Activated T-cell treated with anti-CD3 and anti-CD28 coated beads for 48 hours (primary cell): ENCODE results near the gene BAD.

Experiments used
- DNase-seq: peaks from one replicate; pipeline ENCODE4 v3.0.0-alpha.2; 2020; ENCODE audit warnings: low read depth

BAD gene

GRCh38 chr11:64243236-64243854 lies 41.1 kb downstream of the BAD start:
- DNase-seq, result no peak

- no peak for DNase-seq
Measured at GRCh38 chr11:64241491-64242374, 42.7 kb downstream of the BAD start.

- DNase-seq, result peak; percentile 100
Measured at GRCh38 chr11:64241241-64241490, 43.3 kb downstream of the BAD start.

- DNase-seq, result peak; percentile 99
Measured at GRCh38 chr11:64240435-64241240, 43.8 kb downstream of the BAD start, which contains the start of gene FKBP2. TSS of gene FKBP2 (plus strand) at chr11:64241095. CDS start at chr11:64242388, 1,293 bp downstream.

DNA sequence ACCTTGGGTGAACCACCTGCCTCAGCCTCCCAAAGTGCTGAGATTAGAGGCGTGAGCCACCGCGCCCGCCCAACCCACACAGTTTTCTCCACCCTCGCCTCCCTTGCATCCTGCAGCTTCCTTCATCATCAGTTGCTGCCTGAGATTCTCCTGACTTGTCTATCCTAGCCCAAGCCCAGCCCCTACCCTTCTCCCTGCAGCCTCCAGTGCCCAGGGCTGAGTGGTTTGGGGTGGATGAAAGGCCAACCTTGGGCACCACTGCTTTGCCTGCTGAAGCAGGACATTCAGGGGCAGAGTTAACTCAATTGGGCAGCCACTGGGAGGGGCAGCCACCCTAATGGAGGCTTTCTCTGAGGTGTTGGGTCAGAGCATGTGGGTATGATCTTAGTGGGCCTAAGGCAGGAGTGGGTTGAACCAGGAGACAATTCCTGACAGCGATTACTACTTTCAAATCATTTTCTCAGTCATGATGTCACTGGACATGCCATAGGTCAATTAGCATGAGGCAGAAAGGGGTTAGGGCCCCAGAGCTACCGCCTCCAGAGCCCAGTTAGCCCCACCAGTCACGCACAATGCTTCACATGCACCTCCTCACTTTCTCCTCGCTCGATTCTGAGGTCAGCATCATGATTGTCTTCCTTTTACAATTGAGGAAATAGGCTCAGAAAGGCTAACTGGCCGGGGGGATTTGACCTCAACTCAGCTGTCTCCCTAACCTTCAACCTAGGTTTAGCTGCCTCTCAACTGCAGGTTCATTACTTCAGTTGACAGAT lies 44.6 kb downstream of the BAD start:
- DNase-seq, result no peak

- no peak for DNase-seq
Measured at GRCh38 chr11:64238999-64239398, 45.5 kb downstream of the BAD start.

- DNase-seq, result no peak
Measured at GRCh38 chr11:64238076-64238475, 46.4 kb downstream of the BAD start.

DNA sequence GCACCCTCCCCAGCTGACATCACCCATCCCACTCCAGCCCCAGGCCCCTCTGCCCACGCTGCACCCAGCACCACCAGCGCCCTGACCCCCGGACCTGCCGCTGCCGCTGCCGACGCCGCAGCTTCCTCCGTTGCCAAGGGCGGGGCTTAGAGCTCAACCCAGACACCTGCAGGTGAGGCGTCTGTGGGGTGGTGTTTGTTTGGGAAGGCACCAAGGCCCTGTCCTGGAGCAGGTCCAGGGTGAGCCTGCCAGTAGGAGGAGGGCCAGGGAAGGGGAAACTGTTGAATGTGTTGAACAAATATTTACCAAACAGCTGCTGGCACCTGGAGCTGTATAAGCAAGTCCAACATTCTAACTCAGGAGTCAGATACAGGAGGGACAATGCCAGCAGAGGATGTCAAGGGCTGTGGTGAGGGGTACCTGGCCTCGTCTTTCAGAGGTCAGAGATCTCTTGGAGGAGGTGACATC lies 46.9 kb downstream of the BAD start:
- no peak for DNase-seq

DNA sequence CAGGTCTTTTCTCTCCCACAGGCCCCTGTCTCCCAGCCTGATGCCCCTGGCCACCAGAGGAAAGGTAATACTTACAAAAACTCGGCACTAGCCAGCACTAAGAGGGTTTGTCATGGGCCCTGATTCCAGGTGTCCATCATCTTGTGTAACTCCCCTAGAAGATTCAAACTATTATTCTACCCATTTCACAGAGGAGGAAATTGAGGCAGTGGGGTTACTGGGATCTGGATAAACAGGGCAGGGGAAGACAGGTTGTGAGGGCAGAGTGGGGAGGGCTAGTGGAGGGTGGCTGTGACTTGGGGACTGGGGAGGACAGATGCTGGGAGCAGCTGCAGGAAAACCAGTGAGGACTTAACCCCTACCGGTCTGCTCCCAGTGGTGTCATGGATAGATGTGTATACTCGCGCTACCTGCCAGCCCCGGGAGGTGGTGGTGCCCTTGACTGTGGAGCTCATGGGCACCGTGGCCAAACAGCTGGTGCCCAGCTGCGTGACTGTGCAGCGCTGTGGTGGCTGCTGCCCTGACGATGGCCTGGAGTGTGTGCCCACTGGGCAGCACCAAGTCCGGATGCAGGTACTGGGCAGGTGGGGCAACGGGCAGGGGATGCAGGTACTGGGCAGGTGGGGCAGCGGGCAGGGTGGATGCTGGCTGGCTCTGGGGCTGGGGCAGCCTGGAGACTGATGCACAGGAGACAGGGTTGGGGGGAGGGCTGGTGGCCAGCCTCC lies 48.9 kb downstream of the BAD start:
- no peak for DNase-seq

DNA sequence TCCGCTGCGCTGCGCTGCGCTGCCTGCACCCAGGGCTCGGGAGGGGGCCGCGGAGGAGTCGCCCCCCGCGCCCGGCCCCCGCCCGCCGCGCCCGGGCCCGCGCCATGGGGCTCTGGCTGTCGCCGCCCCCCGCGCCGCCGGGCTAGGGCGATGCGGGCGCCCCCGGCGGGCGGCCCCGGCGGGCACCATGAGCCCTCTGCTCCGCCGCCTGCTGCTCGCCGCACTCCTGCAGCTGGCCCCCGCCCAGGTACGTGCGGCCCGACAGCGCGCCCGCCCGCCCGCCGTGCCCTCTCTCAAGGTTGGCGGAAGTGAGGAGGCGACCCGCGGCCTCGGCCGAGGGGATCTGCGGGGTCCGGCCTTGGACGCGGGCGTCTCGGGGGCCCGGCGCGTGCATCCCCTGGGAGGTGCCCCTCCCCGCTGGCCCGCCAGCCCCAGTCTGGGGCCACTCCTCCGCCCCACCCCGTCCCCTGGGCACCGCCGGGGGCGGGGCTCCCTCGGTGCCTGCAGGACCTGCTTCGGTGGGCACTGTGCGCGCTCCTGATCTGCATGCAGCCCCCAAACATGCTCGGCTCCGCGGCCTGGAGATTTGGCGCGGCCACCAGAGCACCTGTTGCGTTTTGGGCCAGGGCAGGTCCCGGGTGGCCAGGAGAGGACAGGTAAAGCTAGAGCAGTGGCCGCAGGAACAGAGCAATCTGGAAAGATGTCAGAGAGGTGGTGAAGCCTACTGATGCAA lies 49.7 kb downstream of the BAD start:
- no peak for DNase-seq

GRCh38 chr11:64233913-64234586 lies 50.4 kb downstream of the BAD start, which contains the start of gene VEGFB:
TSS of gene VEGFB (plus strand) at chr11:64234584. CDS start at chr11:64234834, 250 bp downstream.
- DNase-seq, result peak; percentile 69

DNA sequence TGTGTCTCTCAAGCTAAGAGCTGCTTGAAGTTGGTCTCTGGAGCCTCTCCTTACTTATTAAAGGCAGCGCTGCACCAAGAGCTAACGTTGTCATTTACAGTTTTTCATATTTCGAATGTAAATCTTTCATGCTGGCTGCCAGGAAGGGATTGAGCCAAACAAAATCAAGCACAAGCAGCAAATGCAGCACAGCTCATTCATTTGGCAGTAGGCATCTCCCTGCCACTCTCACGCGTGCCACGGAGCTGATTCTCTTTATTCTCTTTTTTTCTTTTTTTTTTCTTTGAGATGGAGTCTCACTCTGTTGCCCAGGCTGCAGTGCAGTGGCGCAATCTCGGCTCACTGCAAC lies 51.5 kb downstream of the BAD start:
- DNase-seq, result no peak

- DNase-seq, result no peak
Measured at GRCh38 chr11:64232182-64232966, 52.1 kb downstream of the BAD start.

GRCh38 chr11:64231546-64231945 lies 52.9 kb downstream of the BAD start:
- DNase-seq, result no peak

DNA sequence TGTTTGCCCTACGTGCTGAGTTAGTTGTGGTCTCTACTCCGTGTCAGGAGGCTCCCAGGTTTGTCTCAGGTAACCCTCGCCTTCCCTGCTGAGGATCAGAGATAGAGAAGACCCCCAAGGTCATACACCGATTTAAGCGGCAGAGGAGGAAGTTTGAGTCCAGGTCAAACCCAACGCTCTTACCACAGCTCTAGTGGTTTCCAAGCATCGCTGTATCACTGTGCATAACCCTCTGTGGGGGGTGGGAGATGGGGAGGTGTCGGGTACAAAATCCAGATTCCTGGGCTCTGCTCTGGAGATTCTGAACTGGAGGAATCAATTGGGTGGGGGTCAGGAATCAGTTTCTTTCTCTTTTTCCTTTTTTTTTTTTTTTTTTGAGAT lies 53.5 kb downstream of the BAD start:
- no peak for DNase-seq

- peak; percentile 80 for DNase-seq
Measured at GRCh38 chr11:64230171-64230984, 54.1 kb downstream of the BAD start, which contains the start of gene DNAJC4. TSS of gene DNAJC4 (plus strand) at chr11:64230548. CDS start at chr11:64230855, 307 bp downstream.

- no peak for DNase-seq
Measured at GRCh38 chr11:64229744-64230170, 54.7 kb downstream of the BAD start.

- no peak for DNase-seq
Measured at GRCh38 chr11:64229090-64229743, 55.2 kb downstream of the BAD start.
